Activated naive CD4-positive, alpha-beta T cell (primary cell): ENCODE measurements around the gene GPR68.
"Not testable (repeated sequence)": the region's sequence is repeated elsewhere in the genome, so short reads cannot be mapped to it uniquely, and the experiment has no call there.

Experiments used
- DNase-seq, 4 experiments: peaks; one replicate each; lab custom pipeline; 2025; lab: John Stamatoyannopoulos, UW

The GPR68 gene

DNA sequence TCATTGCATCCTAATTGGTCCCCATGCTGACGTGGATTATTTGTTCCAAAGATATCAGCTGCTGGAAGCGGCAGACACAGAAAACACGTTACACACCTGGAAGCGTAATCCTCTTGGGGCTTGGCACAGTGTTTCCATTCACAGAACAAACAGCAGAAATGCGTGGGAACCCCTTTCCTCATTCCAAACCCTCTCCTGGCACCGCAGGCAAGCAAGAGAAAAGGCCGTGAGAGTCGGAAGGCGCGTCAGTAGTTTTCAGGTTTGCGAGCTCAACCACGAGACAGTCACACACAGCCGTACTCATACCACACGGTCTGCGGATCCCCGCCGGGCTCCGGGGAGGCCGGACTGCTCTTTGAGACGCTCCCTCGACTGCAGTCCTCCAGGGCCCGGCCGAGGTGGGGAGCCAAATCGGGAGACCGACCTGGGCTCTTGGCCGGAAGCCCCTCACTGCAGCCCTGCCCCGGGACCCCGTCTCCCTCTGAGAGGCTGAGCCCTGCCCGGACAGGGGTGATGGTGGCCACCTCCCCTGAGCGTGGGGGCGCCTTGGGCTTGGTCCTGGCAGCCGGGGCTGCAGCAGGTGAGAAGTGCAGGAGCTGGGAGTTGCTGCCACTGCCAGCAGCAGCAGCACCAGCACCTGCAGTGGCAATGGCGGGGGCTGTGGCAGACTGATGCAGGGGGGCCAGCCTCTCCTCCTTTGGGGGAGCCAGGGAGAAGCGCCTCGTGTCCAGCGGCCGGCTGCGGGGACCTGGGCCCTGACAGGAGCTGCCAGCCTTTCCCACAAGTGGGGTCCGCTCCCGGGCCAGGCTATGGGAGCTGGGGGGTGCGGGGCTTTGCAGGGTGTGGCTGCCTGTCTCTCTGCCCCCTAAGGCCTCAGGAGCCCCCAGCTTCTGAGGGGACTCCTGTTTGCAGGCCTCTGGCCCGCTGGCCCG, 28.1 kb upstream of the GPR68 start:
- no peak for DNase-seq

DNA sequence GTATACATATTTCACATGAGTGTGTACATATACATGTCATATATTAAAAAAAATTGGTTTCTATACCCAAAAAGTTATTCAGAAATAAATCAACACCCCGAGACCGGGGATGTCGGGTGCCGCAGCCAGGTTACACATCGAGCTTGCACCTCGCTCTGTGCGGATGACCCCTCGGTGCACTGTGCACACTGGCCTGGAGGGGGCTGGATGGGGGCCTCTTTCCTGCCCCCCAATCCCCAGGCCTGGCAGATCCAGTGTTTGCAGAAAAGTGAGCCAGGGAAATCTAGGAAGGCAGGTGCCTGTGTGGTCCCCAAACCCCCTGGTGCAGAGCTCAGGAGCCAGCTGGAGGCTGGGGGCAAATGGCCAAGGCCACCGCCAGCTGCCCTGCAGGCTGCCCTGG, 27.1 kb upstream of the GPR68 start:
- no peak for DNase-seq

GRCh38 chr14:91270619-91271018, 26.1 kb upstream of the GPR68 start:
- DNase-seq = no peak

- no peak for DNase-seq
Measured at GRCh38 chr14:91270188-91270587, 25.7 kb upstream of the GPR68 start.

DNA sequence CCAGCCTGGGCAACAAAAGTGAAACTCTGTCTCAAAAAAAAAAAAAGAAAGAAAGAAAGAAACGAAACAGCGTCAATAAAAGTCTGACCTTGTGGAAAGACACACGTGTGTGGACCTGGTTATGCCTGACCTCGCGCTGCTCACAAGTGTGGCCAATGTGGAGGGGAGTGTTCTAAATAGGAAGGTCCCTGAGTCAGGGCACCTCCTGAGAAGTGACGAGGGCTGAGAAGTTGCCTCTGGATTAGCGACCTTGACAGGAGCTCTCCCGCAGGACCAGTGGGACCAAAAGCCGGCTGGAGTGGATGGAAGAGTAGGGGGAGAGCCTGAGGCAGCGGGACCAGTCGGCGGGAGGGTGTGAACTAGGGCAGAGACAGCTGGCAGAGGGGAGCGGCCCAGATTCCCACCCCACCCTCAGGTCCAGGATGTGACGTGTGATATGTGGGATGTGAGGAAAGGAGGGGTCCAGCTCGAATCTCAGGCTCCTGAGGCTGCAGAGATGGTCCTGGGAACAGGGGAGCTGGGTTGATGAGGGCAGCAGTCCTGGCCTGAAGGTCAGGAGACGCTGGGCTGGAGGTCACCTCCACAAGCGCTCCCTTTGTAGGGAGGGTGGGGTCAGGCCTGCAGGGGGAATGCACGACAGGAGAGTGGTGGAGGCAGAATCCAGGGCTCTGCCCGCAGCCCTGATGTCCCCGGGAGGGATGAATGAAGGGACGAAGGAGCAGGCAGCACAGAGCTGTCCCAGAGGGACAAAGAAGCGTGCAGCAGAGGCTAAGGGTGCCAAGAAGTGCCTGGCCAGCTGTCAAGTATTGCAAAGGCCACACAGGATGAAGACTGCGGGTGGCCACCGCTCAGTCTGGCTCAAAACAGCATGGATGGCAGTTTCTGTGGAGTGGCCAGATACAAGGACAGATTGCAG, 24.8 kb upstream of the GPR68 start:
- no peak for DNase-seq

DNA sequence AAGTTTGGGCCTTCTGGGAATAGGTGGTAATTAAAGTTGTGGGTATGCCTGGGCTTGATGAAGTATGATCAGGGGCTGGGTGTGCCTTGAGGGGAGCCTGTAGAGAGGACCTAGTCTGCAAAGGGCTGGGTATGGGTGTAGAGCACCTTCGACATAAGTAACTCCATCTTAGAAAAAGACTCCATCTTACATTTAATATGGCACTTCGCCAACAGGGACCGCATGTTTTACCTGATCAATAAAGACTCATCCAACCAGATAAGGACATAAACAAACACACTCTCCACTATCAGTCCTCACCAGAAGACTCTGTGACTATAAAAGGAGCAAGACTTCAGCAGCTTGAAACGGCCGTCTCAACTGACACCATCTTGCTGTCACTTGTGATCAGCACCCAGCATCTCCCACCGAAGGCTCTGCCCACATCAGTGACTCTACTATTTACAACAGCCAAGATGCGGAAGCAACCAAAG, 23.5 kb upstream of the GPR68 start:
- no peak for DNase-seq

GRCh38 chr14:91266276-91266675, 21.8 kb upstream of the GPR68 start:
- not testable (repeated sequence) for DNase-seq

DNA sequence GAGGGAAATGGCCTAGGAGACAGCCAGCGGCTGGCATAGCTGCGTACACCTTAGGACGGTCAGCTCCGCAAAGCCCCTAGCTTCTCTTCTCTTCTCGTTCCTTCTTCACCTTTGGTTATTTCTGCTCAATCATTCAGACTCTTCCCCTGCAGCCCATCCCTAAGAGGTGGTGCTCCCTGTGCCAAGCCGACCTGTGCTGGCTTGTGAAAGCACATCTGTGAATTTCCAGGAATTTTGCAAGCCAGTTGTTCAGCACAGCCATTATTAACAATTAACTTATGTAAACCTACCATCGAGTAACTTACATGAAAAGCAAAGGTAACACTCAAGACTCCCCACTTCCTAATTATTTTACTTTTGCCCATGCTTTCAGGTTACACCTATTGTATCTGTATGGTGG, 20.9 kb upstream of the GPR68 start:
- DNase-seq = no peak

DNA sequence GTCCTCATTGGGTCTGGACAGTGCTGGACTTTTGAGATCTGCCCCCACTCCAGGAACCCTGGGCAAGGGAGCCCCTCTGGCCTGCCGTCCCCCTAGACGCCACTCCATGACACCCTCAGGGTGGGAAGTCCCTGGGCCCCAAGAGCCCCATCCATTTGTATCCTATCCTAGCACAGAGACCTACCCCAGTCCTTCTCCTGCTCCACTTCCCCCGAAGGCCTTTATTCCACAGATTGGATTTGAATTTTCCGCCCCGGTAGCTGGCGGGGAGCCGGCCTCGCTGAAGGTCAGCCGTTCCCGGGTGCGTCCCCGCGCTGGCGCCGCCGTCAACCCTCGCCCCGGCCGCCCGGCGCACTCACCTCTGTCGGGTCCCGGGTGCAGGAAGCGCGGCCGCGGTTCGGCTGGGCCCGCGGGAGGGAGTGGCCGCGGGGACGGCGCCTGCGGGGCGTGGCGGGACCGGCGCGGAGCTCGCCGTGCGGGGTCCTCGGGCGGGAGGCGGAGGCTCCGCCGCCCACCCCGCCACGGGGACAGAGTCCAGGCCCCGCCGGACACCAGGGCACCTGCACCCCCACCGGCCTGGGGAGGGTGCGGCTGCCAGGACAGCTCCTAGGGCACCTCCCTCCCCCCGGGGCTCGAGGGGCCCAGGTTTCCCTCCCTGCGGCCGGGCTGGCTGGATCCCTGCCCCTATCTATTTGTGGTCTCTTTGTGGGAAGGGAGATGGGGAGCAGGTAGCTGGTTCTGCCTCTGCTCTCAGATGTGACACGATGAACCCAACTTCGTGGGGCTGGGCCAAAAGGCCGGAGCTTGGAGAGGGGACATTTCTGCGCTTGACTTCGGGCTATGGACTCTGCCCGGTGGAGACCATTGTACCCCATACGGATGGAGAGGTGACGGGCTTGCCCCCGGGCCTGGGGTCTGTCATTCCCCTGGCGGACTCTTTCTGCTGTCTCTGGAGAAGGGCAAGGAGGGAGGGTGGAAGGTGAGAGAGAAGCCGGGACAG, 19.9 kb upstream of the GPR68 start:
- DNase-seq = peak in 1 of 4 experiments; percentile 29

DNA sequence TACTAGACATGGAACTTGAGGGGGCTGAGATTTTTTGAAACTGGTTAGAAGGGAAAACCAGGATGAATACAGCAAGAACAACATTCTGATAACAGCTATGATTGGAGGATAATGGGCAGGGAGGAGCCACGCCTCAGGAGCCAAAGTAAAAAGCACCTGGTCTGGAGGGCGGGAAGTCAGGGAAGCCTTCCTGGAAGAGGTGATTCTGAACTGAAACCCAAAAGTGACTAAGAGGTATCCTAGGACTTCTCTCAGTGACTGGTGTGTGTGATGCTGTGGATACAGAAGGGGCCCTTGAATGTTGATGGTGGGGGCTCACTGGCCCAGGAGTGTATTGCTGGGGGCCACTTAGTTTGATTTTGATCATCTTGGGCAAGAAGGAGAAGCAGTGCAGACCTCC, 18.8 kb upstream of the GPR68 start:
- no peak for DNase-seq

DNA sequence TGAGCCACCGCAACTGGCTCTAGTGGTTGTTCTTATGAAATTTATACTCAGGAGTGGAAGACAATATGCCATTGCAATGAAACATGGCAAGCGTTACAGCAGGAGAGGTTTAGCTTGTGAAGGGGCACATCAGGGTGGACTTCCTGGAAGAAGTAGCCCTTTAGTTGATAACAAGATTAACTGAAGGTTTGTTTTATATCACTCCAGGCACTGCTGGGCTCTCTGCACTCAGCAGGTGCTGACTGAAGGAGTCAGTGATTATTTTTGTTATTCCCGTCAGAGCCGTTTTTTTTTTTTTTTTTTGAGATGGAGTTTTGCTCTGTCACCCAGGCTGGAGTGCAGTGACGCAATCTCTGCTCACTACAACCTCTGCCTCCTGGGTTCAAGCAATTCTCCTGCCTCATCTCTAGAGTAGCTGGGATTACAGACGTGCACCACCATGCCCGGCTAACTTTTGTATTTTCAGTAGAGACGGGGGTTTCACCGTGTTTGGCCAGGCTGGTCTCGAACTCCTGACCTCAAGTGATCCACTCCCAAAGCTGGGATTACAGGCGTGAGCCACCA, 17.6 kb upstream of the GPR68 start:
- no peak for DNase-seq

GRCh38 chr14:91261115-91261514, 16.6 kb upstream of the GPR68 start:
- no peak for DNase-seq

GRCh38 chr14:91258876-91259275, 14.4 kb upstream of the GPR68 start:
- DNase-seq = no peak

DNA sequence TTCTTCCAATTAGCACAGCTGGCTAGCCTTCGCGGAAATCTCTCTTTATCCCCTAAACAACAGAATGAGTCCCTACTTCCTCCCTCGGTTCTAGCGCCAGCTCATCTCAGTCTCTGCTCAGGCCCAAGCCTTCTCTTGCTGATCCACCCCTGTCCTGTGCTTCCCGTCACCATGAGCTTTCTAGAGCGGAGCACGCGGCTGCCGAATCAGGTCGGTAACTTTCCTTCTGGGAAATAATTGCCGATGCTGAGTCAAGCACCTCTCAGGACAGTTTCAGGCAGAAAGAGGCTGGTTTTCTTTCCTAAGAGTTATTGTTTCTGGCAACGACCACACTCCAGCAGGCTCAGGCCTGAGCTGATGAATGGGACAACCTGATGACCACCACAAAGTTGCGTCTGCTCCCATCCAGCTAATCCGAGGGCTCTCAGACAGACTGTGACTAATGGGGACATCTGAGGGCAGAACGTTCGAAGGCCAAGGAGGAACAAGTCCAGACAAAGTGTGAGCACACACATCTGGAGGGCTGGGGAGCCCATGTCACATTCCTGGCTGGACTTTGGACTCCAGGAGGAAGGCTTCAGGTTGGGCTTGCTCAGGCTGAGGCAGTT, 13.6 kb upstream of the GPR68 start:
- DNase-seq = no peak

- no peak for DNase-seq
Measured at GRCh38 chr14:91257328-91258010, 13.0 kb upstream of the GPR68 start.

DNA sequence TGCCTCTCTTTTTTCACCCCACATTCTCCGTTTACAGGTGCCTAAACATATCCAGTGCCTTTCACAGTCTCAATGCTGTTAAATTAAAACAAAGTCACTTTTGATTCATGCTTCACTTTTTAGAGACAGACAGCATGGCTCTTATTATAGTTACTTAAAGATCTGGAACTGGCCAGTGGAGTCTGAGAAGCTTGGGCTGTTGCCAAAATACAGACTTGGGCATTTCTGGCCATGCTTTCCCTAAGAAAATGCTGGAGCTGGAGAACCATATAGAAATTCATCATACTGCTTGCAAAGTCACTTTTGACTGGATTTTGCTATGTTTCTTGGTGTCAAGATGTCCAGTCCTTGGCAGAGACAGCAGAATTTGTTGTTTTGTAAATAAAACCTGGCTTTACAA, 12.2 kb upstream of the GPR68 start:
- no peak for DNase-seq

DNA sequence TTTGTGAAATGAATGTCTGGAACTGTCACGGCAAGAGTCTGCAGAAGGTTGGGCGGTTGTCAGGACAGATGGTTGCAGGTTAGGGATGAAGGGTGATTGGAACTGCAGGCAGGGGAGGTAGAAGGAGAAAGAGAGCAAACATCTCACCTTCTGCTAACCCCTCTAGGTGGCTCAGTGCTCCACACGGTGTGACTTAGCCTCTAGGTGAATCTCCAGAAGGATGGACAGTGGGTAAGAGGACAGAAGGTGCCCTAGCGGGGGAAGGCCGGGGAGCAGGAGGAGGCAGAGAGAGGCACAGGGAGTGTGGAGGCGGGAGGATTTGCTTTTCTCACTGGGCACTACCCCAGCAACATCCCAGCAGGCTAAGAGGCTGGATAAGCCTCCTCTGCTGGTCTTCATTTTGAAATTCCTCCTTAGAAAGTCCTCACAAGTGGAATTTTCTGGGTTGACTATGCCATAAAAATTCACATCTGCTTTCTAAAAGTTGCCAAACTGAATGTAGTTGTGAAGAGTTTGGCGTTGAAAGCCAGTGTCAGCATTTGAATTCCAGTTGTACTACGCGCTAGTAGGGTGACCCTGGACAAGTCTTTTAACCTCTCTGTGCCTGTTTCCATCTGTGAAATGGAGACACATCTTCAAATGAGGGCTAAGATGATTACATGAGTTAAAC, 10.7 kb upstream of the GPR68 start:
- DNase-seq = no peak

GRCh38 chr14:91254461-91254860, 10.0 kb upstream of the GPR68 start:
- no peak for DNase-seq

- no peak for DNase-seq
Measured at GRCh38 chr14:91253795-91254323, 9.4 kb upstream of the GPR68 start.
